SK-N-MC (cell line): Measurements from ENCODE around the gene AKAP6.

ENCODE experiments used
- DNase-seq: peaks from one replicate; pipeline ENCODE4 v3.0.0-alpha.2; 2011; ENCODE audit warnings: low read depth, low spot score
- H3K27ac ChIP-seq: fragments of 200-600 bp; sonication (generic); 2 replicates; pipeline ENCODE4 v1.5.1; 2016; ENCODE audit warnings: mixed run types
- H3K36me3 ChIP-seq: fragments of 200-600 bp; sonication (generic); 2 replicates; pipeline ENCODE4 v1.6.1; 2017; ENCODE audit warnings: antibody characterized with exemption, low read length, mixed read lengths; ENCODE audit not compliant: insufficient read depth
- H3K4me3 ChIP-seq: fragments of 200-600 bp; sonication (generic); 2 replicates; pipeline ENCODE4 v1.5.1; 2016
- H3K9ac ChIP-seq: fragments of 200-600 bp; sonication (generic); 2 replicates; pipeline ENCODE4 v1.8.0; 2017; ENCODE audit warnings: mixed run types, mixed read lengths; ENCODE audit not compliant: insufficient read length
- H3K9me3 ChIP-seq: fragments of 200-600 bp; sonication (generic); 2 replicates; pipeline ENCODE4 v1.6.1; 2017; ENCODE audit warnings: low read depth, mild to moderate bottlenecking, antibody characterized with exemption, low read length, moderate library complexity, mixed read lengths
- EZH2 ChIP-seq: fragments of 200-600 bp; sonication (generic); IDR thresholded peaks from one replicate; pipeline ENCODE4 v1.6.1; 2017; ENCODE audit warnings: antibody characterized with exemption
- FOXP2 ChIP-seq: optimal IDR thresholded peaks from 2 replicates; pipeline ENCODE3; 2011; ENCODE audit warnings: mild to moderate bottlenecking, moderate library complexity; ENCODE audit not compliant: insufficient read depth; ENCODE audit errors: extremely low read length, control extremely low read depth
- POLR2AphosphoS5 ChIP-seq: IDR thresholded peaks from 2 replicates; pipeline ENCODE4 v1.6.1; 2012; ENCODE audit warnings: mild to moderate bottlenecking, low read depth, low read length, borderline replicate concordance

Gene AKAP6

DNA sequence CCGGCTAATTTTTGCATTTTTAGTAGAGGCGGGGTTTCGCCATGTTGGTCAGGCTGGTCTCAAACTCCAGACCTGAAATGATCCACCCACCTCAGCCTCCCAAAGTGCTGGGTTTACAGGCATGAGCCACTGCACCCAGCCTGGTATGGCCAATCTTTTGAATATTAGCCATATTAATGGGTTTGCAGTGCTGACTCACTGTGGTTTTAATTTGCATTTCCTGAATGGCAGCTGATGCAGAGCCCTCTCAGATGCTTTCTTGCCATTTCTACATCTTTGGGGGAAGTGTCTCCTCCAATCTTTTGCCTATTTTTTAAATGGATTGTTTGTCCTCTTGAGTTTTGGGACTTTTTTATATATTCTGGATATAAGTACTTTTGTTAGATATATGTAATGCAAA lies 554.1 kb downstream of the AKAP6 start:
- no peak for TF ChIP-seq EZH2
- TF ChIP-seq FOXP2: no peak
- no peak for TF ChIP-seq POLR2AphosphoS5
- Histone ChIP-seq H3K9ac (no peak overlapping the region), H3K36me3 (no peaks in the 10 kb centered on the region), H3K9me3 (no peaks in the 10 kb centered on the region), H3K4me3 (no peak overlapping the region), H3K27ac (no peak overlapping the region)
- DNase-seq: no peak
